Lower lobe of right lung (tissue), 2 donors: Measurements from ENCODE around the gene PALLD. TPM values are rescaled to one million over a fixed set of nuclear protein-coding genes. Genes with fewer than 3 reads are reported as not detected.

Source experiments
- ATAC-seq, 2 donors: fragments of 200-7000 bp; cut with Tn5 transposase; one replicate each; pipeline ENCODE4 v1.9.1; 2020 to 2022; ENCODE audit warnings: mild to moderate bottlenecking in 2 of 2, moderate library complexity in 2 of 2
- DNase-seq: peaks from one replicate; pipeline ENCODE4 v3.0.0-alpha.2; 2020
- H3K27ac ChIP-seq: fragments of 200-600 bp; one replicate; pipeline ENCODE4 v1.8.0; 2022
- H3K27me3 ChIP-seq: fragments of 200-600 bp; one replicate; pipeline ENCODE4 v1.8.0; 2022; ENCODE audit warnings: low read depth
- H3K36me3 ChIP-seq: fragments of 200-600 bp; one replicate; pipeline ENCODE4 v1.8.0; 2022; ENCODE audit warnings: mild to moderate bottlenecking
- H3K4me1 ChIP-seq: fragments of 200-600 bp; one replicate; pipeline ENCODE4 v1.8.0; 2022
- H3K4me3 ChIP-seq: fragments of 200-600 bp; one replicate; pipeline ENCODE4 v1.8.0; 2022; ENCODE audit warnings: mild to moderate bottlenecking
- H3K9me3 ChIP-seq: fragments of 200-600 bp; one replicate; pipeline ENCODE4 v1.8.0; 2022
- CTCF ChIP-seq: fragments of 200-600 bp; IDR thresholded peaks from one replicate; pipeline ENCODE4 v1.8.0; 2022; ENCODE audit warnings: antibody characterized with exemption, mild to moderate bottlenecking
- intact Hi-C: fragments of 100-400 bp; cut with DNase I; formaldehyde crosslinking; loops from one replicate; pipeline ENCODE4 v1.11.0; 2022
- total RNA-seq: library from RNA; stranded (reverse); fragmentation: NEBNext Ultra II Directional; extraction: Animal tissue kit (Norgen Biotek cat#: 25700); gene quantifications from one replicate; pipeline ENCODE4 v1.2.1, GENCODE V29; 2021
- donor health status: DM: no; HTN: yes; CAD: no; lungs with severe emphysema.

PALLD gene
- total RNA-seq, 1 donor from 2014 or later = 91.9 TPM

- H3K4me1 ChIP-seq = no peaks in the 10 kb centered on the region
- no peak overlapping the region for H3K4me3 ChIP-seq
- DNase-seq = no peak
- no peak for TF ChIP-seq CTCF
- intact Hi-C loops = no loop called here
- peaks cover 54% of the 10 kb centered on the region for H3K36me3 ChIP-seq
- H3K27ac ChIP-seq = no peak overlapping the region
- no peak for ATAC-seq
- no peaks in the 10 kb centered on the region for H3K27me3 ChIP-seq
- H3K9me3 ChIP-seq = no peaks in the 10 kb centered on the region
Measured at GRCh38 chr4:168891086-168891485, 394.2 kb downstream of the PALLD start.

DNA sequence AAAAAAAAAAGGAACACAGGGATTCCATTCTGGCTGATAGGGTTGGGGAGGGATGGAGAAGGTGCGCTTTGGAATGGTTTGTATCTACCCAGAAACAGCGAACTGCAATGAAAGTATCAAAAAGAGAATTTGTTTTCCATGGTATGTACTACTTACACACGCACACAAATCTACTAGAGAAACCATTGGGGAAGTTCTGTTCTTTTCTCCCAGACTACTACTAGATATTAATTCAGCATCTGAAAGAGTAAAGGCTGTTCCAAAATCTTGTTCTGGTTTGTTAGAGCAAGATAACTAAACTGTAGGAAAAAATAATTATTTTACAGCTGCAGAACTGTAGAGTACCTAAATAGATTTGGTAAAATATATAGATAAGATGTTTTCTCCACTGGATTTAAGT is 394.8 kb downstream of the PALLD start:
- Histone ChIP-seq H3K27me3 (no peaks in the 10 kb centered on the region), H3K27ac (no peak overlapping the region), H3K4me3 (no peak overlapping the region), H3K36me3 (peaks cover 58% of the 10 kb centered on the region), H3K4me1 (no peaks in the 10 kb centered on the region), H3K9me3 (no peaks in the 10 kb centered on the region)
- DNase-seq (no peak), ATAC-seq (no peak)
- TF ChIP-seq CTCF = no peak
- intact Hi-C loops = no loop called here

- Histone ChIP-seq H3K36me3 (peaks cover 66% of the 10 kb centered on the region), H3K27ac (no peak overlapping the region)
Measured at GRCh38 chr4:168892475-168892874, 395.6 kb downstream of the PALLD start.

DNA sequence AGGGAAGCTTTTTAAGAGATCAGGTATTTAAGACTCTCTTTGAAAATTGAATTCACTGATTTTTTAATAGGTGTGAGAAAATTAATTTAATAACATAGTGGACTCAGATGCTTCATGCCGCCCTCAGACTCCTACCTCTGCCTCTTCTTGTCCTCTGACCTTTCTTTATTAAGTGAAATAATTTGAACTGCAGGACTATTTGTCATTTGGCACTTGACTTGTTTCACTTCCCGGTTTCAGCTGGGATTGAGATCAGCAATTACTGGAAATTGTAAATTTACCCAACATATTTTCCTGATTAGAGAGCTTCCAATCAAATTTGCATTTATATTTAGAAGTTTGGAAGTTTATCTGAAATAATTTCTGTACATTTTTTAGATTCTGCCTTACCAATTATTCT is 396.4 kb downstream of the PALLD start:
- no peak for TF ChIP-seq CTCF
- Histone ChIP-seq H3K27ac (no peak overlapping the region), H3K4me3 (no peak overlapping the region), H3K27me3 (no peaks in the 10 kb centered on the region), H3K4me1 (no peaks in the 10 kb centered on the region), H3K9me3 (no peaks in the 10 kb centered on the region), H3K36me3 (peaks cover 72% of the 10 kb centered on the region)
- intact Hi-C loops = no loop called here
- no peak for ATAC-seq
- DNase-seq = no peak

More at GRCh38 chr4:168892475-168892874, 395.6 kb downstream of the PALLD start:
- intact Hi-C loops = no loop called here
- H3K4me3 ChIP-seq = no peak overlapping the region
- ATAC-seq = no peak
- H3K4me1 ChIP-seq = no peaks in the 10 kb centered on the region
- H3K9me3 ChIP-seq = no peaks in the 10 kb centered on the region
- no peak for DNase-seq
- H3K27me3 ChIP-seq = no peaks in the 10 kb centered on the region
- TF ChIP-seq CTCF = no peak

GRCh38 chr4:168893807-168894206 is 397.0 kb downstream of the PALLD start:
- Histone ChIP-seq H3K36me3 (peaks cover 78% of the 10 kb centered on the region), H3K27me3 (no peaks in the 10 kb centered on the region), H3K4me1 (no peaks in the 10 kb centered on the region), H3K27ac (no peak overlapping the region), H3K9me3 (no peaks in the 10 kb centered on the region), H3K4me3 (no peak overlapping the region)
- intact Hi-C loops = no loop called here
- ATAC-seq = no peak
- no peak for TF ChIP-seq CTCF
- DNase-seq = no peak

DNA sequence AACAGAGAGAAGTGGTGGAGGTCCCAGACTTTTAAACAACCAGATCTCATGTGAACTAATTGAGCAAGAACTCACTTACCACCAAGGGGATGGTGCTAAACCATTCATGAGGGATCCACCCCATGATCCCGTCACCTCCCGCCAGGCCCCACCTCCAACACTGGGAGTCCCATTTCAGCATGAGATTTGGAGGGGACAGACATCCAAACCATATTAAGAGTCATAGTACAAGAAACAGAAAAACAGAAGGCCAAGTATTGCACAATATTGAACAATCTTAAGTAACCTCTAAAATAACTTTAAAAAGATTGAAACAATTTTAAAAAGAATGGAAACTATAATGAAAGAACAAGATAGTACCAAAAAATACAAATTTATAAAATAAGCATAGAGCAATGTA is 403.2 kb downstream of the PALLD start:
- ATAC-seq (no peak), DNase-seq (no peak)
- Histone ChIP-seq H3K9me3 (no peaks in the 10 kb centered on the region), H3K4me1 (no peaks in the 10 kb centered on the region), H3K4me3 (no peak overlapping the region), H3K27ac (no peak overlapping the region), H3K27me3 (no peaks in the 10 kb centered on the region), H3K36me3 (peaks cover 72% of the 10 kb centered on the region)
- no peak for TF ChIP-seq CTCF
- intact Hi-C loops = no loop called here
